Measurements from ENCODE around the gene ITSN1. TPM values are rescaled to one million over a fixed set of nuclear protein-coding genes. Genes with fewer than 3 reads are reported as not detected.

ITSN1 gene
- total RNA-seq, 4 donors from 2014 or later, result 31.1 to 42.5 (median 35.9) TPM

DNA sequence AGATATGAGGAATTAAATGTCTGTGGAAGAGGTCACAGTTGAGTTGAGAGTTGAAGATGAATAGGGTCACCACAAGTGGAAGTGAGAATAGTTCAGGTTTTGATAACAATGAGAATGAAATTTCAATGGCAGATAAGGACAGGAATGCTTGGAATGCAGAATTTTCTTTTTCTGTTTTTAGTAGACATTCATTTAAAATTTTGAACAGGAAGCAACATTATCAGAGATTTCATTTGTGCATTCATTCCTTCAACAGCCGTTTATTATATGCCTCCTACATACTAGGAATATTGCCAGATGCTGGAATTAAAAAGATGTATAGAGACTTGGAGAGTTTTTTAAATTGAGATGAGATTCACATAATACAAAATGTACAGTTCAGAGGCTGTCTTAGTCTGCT, 126.8 kb downstream of the ITSN1 start:
- no peaks in the 10 kb centered on the region for H3K27me3 ChIP-seq
- intact Hi-C loops (cut with DNase I), result no loop called here
- H3K4me3 ChIP-seq, result no peak overlapping the region
- H3K36me3 ChIP-seq, result peaks cover 14 to 76% (median 39%) of the 10 kb centered on the region in 4 donors
- 83% methylated on average over 1 of the region's 1 CpG for WGBS
- TF ChIP-seq, protein P1, sequence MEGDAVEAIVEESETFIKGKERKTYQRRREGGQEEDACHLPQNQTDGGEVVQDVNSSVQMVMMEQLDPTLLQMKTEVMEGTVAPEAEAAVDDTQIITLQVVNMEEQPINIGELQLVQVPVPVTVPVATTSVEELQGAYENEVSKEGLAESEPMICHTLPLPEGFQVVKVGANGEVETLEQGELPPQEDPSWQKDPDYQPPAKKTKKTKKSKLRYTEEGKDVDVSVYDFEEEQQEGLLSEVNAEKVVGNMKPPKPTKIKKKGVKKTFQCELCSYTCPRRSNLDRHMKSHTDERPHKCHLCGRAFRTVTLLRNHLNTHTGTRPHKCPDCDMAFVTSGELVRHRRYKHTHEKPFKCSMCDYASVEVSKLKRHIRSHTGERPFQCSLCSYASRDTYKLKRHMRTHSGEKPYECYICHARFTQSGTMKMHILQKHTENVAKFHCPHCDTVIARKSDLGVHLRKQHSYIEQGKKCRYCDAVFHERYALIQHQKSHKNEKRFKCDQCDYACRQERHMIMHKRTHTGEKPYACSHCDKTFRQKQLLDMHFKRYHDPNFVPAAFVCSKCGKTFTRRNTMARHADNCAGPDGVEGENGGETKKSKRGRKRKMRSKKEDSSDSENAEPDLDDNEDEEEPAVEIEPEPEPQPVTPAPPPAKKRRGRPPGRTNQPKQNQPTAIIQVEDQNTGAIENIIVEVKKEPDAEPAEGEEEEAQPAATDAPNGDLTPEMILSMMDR (IDR thresholded peaks at IDR 0.05), result no peak
- TF ChIP-seq EP300 (IDR thresholded peaks at IDR 0.05), result no peak
- TF ChIP-seq POLR2AphosphoS5 (IDR thresholded peaks at IDR 0.05), result no peak
- TF ChIP-seq POLR2A (IDR thresholded peaks at IDR 0.05; ENCODE audit: low read depth), result no peak
- H3K4me1 ChIP-seq, result no peaks in the 10 kb centered on the region
- no peak for DNase-seq (ENCODE audit: extremely low spot score)
- no peaks in the 10 kb centered on the region for H3K9me3 ChIP-seq
- H3K27ac ChIP-seq (replicated peaks in 1 of 4), result no peak overlapping the region

DNA sequence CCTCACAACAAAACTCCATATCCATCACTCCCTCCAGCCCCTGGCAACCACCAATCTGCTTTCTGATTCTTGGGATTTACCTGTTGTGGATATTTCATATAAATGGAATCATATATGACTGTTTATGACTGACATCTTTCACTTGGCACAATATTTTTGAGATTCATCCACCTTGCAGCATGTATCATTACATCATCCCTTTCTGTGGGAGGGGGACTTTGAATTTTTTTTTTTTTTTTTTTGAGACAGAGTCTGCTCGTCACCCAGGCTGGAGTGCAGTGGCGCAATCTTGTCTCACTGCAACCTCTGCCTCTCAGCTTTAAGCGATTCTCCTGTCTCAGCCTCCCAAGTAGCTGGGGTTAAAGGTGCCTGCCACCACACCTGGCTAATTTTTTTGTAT, 128.2 kb downstream of the ITSN1 start:
- H3K4me1 ChIP-seq, result no peaks in the 10 kb centered on the region
- no peaks in the 10 kb centered on the region for H3K27me3 ChIP-seq
- TF ChIP-seq POLR2A (IDR thresholded peaks at IDR 0.05; ENCODE audit: low read depth) (no peak), EP300 (IDR thresholded peaks at IDR 0.05) (no peak)
- H3K4me3 ChIP-seq, result no peak overlapping the region
- peaks cover 21 to 91% (median 50%) of the 10 kb centered on the region in 4 donors for H3K36me3 ChIP-seq
- intact Hi-C loops (cut with DNase I), result no loop called here
- H3K27ac ChIP-seq (replicated peaks in 1 of 4), result no peak overlapping the region
- H3K9me3 ChIP-seq, result no peaks in the 10 kb centered on the region
- 92% methylated on average over 3 of the region's 3 CpGs for WGBS
- no peak for DNase-seq (ENCODE audit: extremely low spot score)

DNA sequence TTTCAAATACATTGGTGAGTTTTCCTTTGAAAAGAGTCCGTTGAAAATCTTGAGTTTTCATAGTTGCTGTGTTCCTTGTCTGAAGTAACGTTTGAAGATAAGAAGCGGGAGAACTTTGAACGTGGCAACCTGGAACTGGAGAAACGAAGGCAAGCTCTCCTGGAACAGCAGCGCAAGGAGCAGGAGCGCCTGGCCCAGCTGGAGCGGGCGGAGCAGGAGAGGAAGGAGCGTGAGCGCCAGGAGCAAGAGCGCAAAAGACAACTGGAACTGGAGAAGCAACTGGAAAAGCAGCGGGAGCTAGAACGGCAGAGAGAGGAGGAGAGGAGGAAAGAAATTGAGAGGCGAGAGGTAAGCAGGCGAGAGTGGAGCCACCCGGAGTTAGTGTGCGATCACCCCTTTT, 129.7 kb downstream of the ITSN1 start:
- 97% methylated on average over 18 of the region's 18 CpGs for WGBS
- no peak for DNase-seq (ENCODE audit: extremely low spot score)
- Histone ChIP-seq H3K4me1 (no peaks in the 10 kb centered on the region), H3K9me3 (no peaks in the 10 kb centered on the region), H3K4me3 (no peak overlapping the region), H3K36me3 (peaks cover 22 to 85% (median 45%) of the 10 kb centered on the region in 4 donors), H3K27me3 (no peaks in the 10 kb centered on the region), H3K27ac (replicated peaks in 1 of 4) (no peak overlapping the region)
- intact Hi-C loops (cut with DNase I), result no loop called here
- TF ChIP-seq POLR2AphosphoS5 (IDR thresholded peaks at IDR 0.05), result no peak
- TF ChIP-seq, protein P1 (IDR thresholded peaks at IDR 0.05), result no peak
- TF ChIP-seq EP300 (IDR thresholded peaks at IDR 0.05), result no peak
- TF ChIP-seq POLR2A (IDR thresholded peaks at IDR 0.05; ENCODE audit: low read depth), result no peak

DNA sequence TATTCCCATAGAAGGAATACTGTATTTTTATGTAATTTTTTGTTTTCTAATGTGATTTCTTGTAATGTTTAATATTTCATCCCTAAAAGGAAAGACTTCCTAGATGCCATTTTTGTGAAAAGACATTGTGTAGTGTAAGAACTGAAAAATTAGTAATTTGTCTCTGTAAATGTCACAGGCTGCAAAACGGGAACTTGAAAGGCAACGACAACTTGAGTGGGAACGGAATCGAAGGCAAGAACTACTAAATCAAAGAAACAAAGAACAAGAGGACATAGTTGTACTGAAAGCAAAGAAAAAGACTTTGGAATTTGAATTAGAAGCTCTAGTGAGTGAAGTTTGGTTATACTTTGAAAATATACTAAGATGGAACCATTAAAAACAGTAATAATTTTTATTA, 132.2 kb downstream of the ITSN1 start:
- DNase-seq (ENCODE audit: extremely low spot score), result no peak
- 75% methylated on average over 4 of the region's 4 CpGs for WGBS

DNA sequence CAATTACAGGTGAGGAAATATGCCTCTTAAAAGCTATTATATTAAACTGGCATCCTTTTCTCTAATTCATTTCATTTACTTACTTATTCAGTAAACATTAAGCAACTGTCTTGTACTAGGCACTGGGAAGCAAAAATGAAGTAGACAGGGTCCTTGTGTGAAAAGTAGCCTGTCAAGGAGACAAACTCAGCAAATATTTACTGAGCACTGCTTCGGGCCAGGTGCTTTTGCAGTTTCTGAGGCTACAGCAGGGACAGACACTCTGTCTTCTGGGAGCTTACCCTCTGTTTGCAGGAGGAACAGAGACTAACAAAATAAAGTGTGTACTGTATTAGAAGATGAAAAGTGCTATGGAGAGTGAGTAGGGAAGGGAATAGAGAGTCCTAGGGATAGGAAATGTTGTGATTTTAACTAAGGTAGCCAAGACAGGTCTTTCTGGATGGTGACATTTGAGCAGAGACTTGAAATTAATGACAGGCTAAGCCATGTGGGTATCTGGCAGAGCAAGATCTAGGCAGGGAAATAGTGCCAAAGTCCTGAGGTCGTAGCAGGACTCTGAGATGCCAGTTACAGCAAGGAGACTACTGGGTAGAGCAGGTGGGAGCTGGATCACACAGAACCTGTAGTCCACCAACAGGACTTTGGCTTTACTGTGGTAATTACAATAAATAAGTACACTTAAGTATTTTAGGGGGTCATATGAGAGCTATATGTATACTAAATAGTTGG, 133.0 kb downstream of the ITSN1 start:
- intact Hi-C loops (cut with DNase I), result no loop called here
- no peak overlapping the region for H3K4me3 ChIP-seq
- H3K36me3 ChIP-seq, result peaks cover 18 to 62% (median 34%) of the 10 kb centered on the region in 4 donors
- 90% methylated on average over 2 of the region's 2 CpGs for WGBS
- H3K27ac ChIP-seq (replicated peaks in 1 of 4), result no peak overlapping the region
- H3K4me1 ChIP-seq, result no peaks in the 10 kb centered on the region
- H3K27me3 ChIP-seq, result no peaks in the 10 kb centered on the region
- no peak for TF ChIP-seq POLR2A (IDR thresholded peaks at IDR 0.05; ENCODE audit: low read depth)
- TF ChIP-seq EP300 (IDR thresholded peaks at IDR 0.05), result no peak
- TF ChIP-seq, protein P1 (IDR thresholded peaks at IDR 0.05), result no peak
- no peak for TF ChIP-seq POLR2AphosphoS5 (IDR thresholded peaks at IDR 0.05)
- no peak for DNase-seq (ENCODE audit: extremely low spot score)
- H3K9me3 ChIP-seq, result peaks cover 0 to 5% (median 0%) of the 10 kb centered on the region in 4 donors

More for the DNA sequence above, 132.2 kb downstream of the ITSN1 start:
- H3K27me3 ChIP-seq, result no peaks in the 10 kb centered on the region
- TF ChIP-seq, protein P1 (IDR thresholded peaks at IDR 0.05), result no peak
- TF ChIP-seq POLR2A (IDR thresholded peaks at IDR 0.05; ENCODE audit: low read depth) (no peak), EP300 (IDR thresholded peaks at IDR 0.05) (no peak), POLR2AphosphoS5 (IDR thresholded peaks at IDR 0.05) (no peak)
- H3K9me3 ChIP-seq, result peaks cover 0 to 5% (median 0%) of the 10 kb centered on the region in 4 donors
- intact Hi-C loops (cut with DNase I), result no loop called here
- H3K36me3 ChIP-seq, result peaks cover 22 to 66% (median 39%) of the 10 kb centered on the region in 4 donors
- H3K27ac ChIP-seq (replicated peaks in 1 of 4), result no peak overlapping the region
- no peaks in the 10 kb centered on the region for H3K4me1 ChIP-seq
- H3K4me3 ChIP-seq, result no peak overlapping the region

All from esophagus muscularis mucosa (tissue), 4 donors.